Common myeloid progenitor, CD34-positive (primary cell): Measurements from ENCODE around the gene WWP2.
A peak's percentile ranks its signal among the peaks of the same experiment; 100 is the strongest.
"Not testable (repeated sequence)": the region's sequence is repeated elsewhere in the genome, so short reads cannot be mapped to it uniquely, and the experiment has no call there.

Experiments used
- CTCF ChIA-PET: fragments of 350-600 bp; sonication (Branson Sonifier 250); formaldehyde crosslinking; loops from one replicate; lab custom pipeline; 2021; ENCODE audit warnings: antibody characterized with exemption; lab: Charles Lee
- POLR2A ChIA-PET: fragments of 350-600 bp; sonication (Branson Sonifier 250); formaldehyde crosslinking; loops from one replicate; lab custom pipeline; 2021; ENCODE audit warnings: antibody characterized with exemption; lab: Charles Lee
- DNase-seq, 3 donors: peaks; one replicate each; pipeline versions ENCODE4 v3.0.0 to v3.0.0-alpha.2; 2013
- H3K27ac ChIP-seq, 2 experiments: 1 replicate in 1 of 2; 2 replicates in 1 of 2; pipeline ENCODE4 v1.7.0; 2013; ENCODE audit warnings: inconsistent platforms in 2 of 2, low read length in 2 of 2, mild to moderate bottlenecking in 2 of 2, low read depth in 1 of 2, moderate library complexity in 1 of 2; ENCODE audit not compliant: severe bottlenecking in 2 of 2, insufficient read depth in 1 of 2, poor library complexity in 1 of 2
- H3K27me3 ChIP-seq, 5 experiments: replicated peaks in 2 of 5; 1 replicate in 3 of 5; 2 replicates in 2 of 5; pipeline versions ENCODE4 v1.6.1 to v1.7.0; 2013; ENCODE audit warnings: low read length in 4 of 5, mild to moderate bottlenecking in 2 of 5, moderate library complexity in 2 of 5, inconsistent platforms in 1 of 5; ENCODE audit not compliant: insufficient read depth in 5 of 5, control insufficient read depth in 4 of 5
- H3K36me3 ChIP-seq, 4 experiments: 1 replicate in 2 of 4; 2 replicates in 2 of 4; pipeline versions ENCODE4 v1.6.1 to v1.7.0; 2013; ENCODE audit warnings: low read length in 3 of 4, control low read depth in 1 of 4, mild to moderate bottlenecking in 1 of 4; ENCODE audit not compliant: control insufficient read depth in 4 of 4, insufficient read depth in 4 of 4
- H3K4me1 ChIP-seq, 4 experiments: 1 replicate in 3 of 4; 2 replicates in 1 of 4; pipeline versions ENCODE4 v1.6.1 to v1.7.1; 2013; ENCODE audit warnings: low read length in 3 of 4, mild to moderate bottlenecking in 3 of 4, control low read depth in 1 of 4, inconsistent platforms in 1 of 4, moderate library complexity in 1 of 4; ENCODE audit not compliant: control insufficient read depth in 4 of 4, insufficient read depth in 4 of 4; ENCODE audit errors: control extremely low read depth in 1 of 4
- H3K4me3 ChIP-seq, 7 experiments: 1 replicate in 4 of 7; 2 replicates in 3 of 7; pipeline versions ENCODE4 v1.5.1 to v1.7.0; 2013; ENCODE audit warnings: mild to moderate bottlenecking in 7 of 7, low read length in 6 of 7, moderate library complexity in 6 of 7, inconsistent platforms in 2 of 7, low read depth in 2 of 7, control low read depth in 1 of 7; ENCODE audit not compliant: insufficient read depth in 4 of 7, control insufficient read depth in 1 of 7; ENCODE audit errors: extremely low read depth in 1 of 7
- H3K9me3 ChIP-seq, 5 experiments: 1 replicate in 4 of 5; 2 replicates in 1 of 5; pipeline versions ENCODE4 v1.6.1 to v1.7.1; 2013; ENCODE audit warnings: low read length in 4 of 5, mild to moderate bottlenecking in 2 of 5, inconsistent platforms in 1 of 5, low read depth in 1 of 5, moderate library complexity in 1 of 5; ENCODE audit not compliant: control insufficient read depth in 4 of 5, insufficient read depth in 2 of 5; ENCODE audit errors: control extremely low read depth in 1 of 5
- WGBS: methylation state at CpG from one replicate; pipeline ENCODE4 v1.1.5; 2013; ENCODE audit not compliant: insufficient coverage; 5-methylcytosine and 5-hydroxymethylcytosine counted together

Gene WWP2

GRCh38 chr16:69818891-69819545, 56.9 kb downstream of the WWP2 start:
- DNase-seq, result no peak
- 94% methylated on average over 8 of the region's 8 CpGs for WGBS
- ChIA-PET POLR2A (no interaction called here), CTCF (no interaction called here)
- Histone ChIP-seq H3K27ac (no peak overlapping the region), H3K4me1 (peaks cover 0 to 9% (median 6%) of the 10 kb centered on the region in 4 experiments), H3K9me3 (peaks cover 0 to 4% (median 4%) of the 10 kb centered on the region in 5 experiments), H3K4me3 (no peak overlapping the region), H3K36me3 (peaks cover under 1 to 20% (median 7%) of the 10 kb centered on the region in 4 experiments), H3K27me3 (no peaks in the 10 kb centered on the region)

GRCh38 chr16:69820926-69821541, 58.9 kb downstream of the WWP2 start:
- ChIA-PET POLR2A (no interaction called here), CTCF (no interaction called here)
- H3K36me3 ChIP-seq, result peaks cover 0 to 16% (median 7%) of the 10 kb centered on the region in 4 experiments
- peaks cover 0 to 12% (median 7%) of the 10 kb centered on the region in 4 experiments for H3K4me1 ChIP-seq
- H3K4me3 ChIP-seq, result no peak overlapping the region
- peaks cover 0 to 4% (median 4%) of the 10 kb centered on the region in 5 experiments for H3K9me3 ChIP-seq
- no peak for DNase-seq
- WGBS, result 95% methylated on average over 14 of the region's 15 CpGs
- no peaks in the 10 kb centered on the region for H3K27me3 ChIP-seq
- H3K27ac ChIP-seq, result no peak overlapping the region

GRCh38 chr16:69821844-69822173, 59.7 kb downstream of the WWP2 start:
- DNase-seq, result no peak
- ChIA-PET POLR2A (no interaction called here), CTCF (interaction anchor here (1.0 kb wide), 1 partner anchor 8 kb away, joined by 3 read pairs; no protein-coding TSS in a partner anchor)
- Histone ChIP-seq H3K9me3 (peaks cover 0 to 4% (median 4%) of the 10 kb centered on the region in 5 experiments), H3K4me3 (no peak overlapping the region), H3K36me3 (peaks cover 0 to 16% (median 7%) of the 10 kb centered on the region in 4 experiments), H3K27me3 (no peaks in the 10 kb centered on the region), H3K27ac (no peak overlapping the region), H3K4me1 (peaks cover 0 to 12% (median 7%) of the 10 kb centered on the region in 4 experiments)
- WGBS, result 100% methylated on average over 5 of the region's 6 CpGs

GRCh38 chr16:69822174-69822935, 60.2 kb downstream of the WWP2 start:
- Histone ChIP-seq H3K27ac (no peak overlapping the region), H3K9me3 (peaks cover 0 to 4% (median 4%) of the 10 kb centered on the region in 5 experiments), H3K4me3 (no peak overlapping the region), H3K36me3 (peaks cover 0 to 16% (median 6%) of the 10 kb centered on the region in 4 experiments), H3K4me1 (peaks cover 0 to 12% (median 7%) of the 10 kb centered on the region in 4 experiments), H3K27me3 (no peaks in the 10 kb centered on the region)
- DNase-seq, result no peak
- ChIA-PET POLR2A (no interaction called here), CTCF (interaction anchor here (0.8 to 1.4 kb wide), 5 partner anchors 9 to 26 kb away, joined by 3 to 4 read pairs (median 3); no protein-coding TSS in a partner anchor)
- 97% methylated on average over 6 of the region's 11 CpGs for WGBS

GRCh38 chr16:69823831-69824563, 61.9 kb downstream of the WWP2 start:
- Histone ChIP-seq H3K27me3 (no peaks in the 10 kb centered on the region), H3K36me3 (peaks cover 0 to 12% (median 1%) of the 10 kb centered on the region in 4 experiments), H3K4me3 (peak overlapping the region in 4 of 7 experiments; percentile 28 to 65 (median 44)), H3K27ac (peak overlapping the region; percentile 62 to 66), H3K4me1 (peaks cover 0 to 12% (median 7%) of the 10 kb centered on the region in 4 experiments), H3K9me3 (no peaks in the 10 kb centered on the region)
- peak; percentile 37 to 74 (median 71) for DNase-seq
- CTCF ChIA-PET, result interaction anchor here (1.2 to 1.4 kb wide), 2 partner anchors 15 to 23 kb away, joined by 3 read pairs; no protein-coding TSS in a partner anchor
- POLR2A ChIA-PET, result no interaction called here
- 21% methylated on average over 10 of the region's 10 CpGs for WGBS

- WGBS, result 98% methylated on average over 4 of the region's 4 CpGs
- peaks cover 0 to 12% (median under 1%) of the 10 kb centered on the region in 4 experiments for H3K36me3 ChIP-seq
These were observed 62.5 kb downstream of the WWP2 start for GRCh38 chr16:69824564-69825142.

More at GRCh38 chr16:69824564-69825142, 62.5 kb downstream of the WWP2 start:
- CTCF ChIA-PET, H3K27ac ChIP-seq, H3K27me3 ChIP-seq, H3K9me3 ChIP-seq, H3K4me3 ChIP-seq: not testable (repeated sequence)
- POLR2A ChIA-PET, result interaction anchor here (0.6 kb wide), 1 partner anchor 72 kb away, joined by 3 read pairs; no protein-coding TSS in a partner anchor
- H3K4me1 ChIP-seq, result peaks cover 0 to 12% (median 7%) of the 10 kb centered on the region in 4 experiments
- DNase-seq, result peak in 1 of 3 donors; percentile 2
